Smooth muscle cell (in vitro differentiated cells): Measurements from ENCODE around the gene ZC3H6. TPM values are rescaled to one million over a fixed set of nuclear protein-coding genes. Genes with fewer than 3 reads are reported as not detected.

ENCODE experiments used
- DNase-seq: peaks from one replicate; lab custom pipeline; 2025; ENCODE audit not compliant: unreplicated experiment; lab: John Stamatoyannopoulos, UW
- H2AFZ ChIP-seq: fragments of 200-600 bp; sonication (generic); 2 replicates; pipeline ENCODE4 v1.6.0; 2016; ENCODE audit warnings: antibody characterized with exemption, low read depth, mild to moderate bottlenecking
- H3F3A ChIP-seq: fragments of 200-600 bp; sonication (generic); 2 replicates; pipeline ENCODE4 v1.6.0; 2017; ENCODE audit warnings: antibody characterized with exemption, low read depth
- H3K27ac ChIP-seq: fragments of 200-600 bp; sonication (generic); 2 replicates; pipeline ENCODE4 v1.5.1; 2016; ENCODE audit warnings: low read depth, mild to moderate bottlenecking
- H3K27me3 ChIP-seq: fragments of 200-600 bp; sonication (generic); 2 replicates; pipeline ENCODE4 v1.6.1; 2016; ENCODE audit warnings: low read depth, mild to moderate bottlenecking
- H3K36me3 ChIP-seq: fragments of 200-600 bp; sonication (generic); 2 replicates; pipeline ENCODE4 v1.5.1; 2016; ENCODE audit warnings: low read depth
- H3K4me1 ChIP-seq: fragments of 200-600 bp; sonication (generic); 2 replicates; pipeline ENCODE4 v1.5.1; 2016; ENCODE audit warnings: low read depth
- H3K4me2 ChIP-seq: fragments of 200-600 bp; sonication (generic); 2 replicates; pipeline ENCODE4 v1.6.0; 2016; ENCODE audit warnings: mild to moderate bottlenecking
- H3K4me3 ChIP-seq: fragments of 200-600 bp; sonication (generic); 2 replicates; pipeline ENCODE4 v1.5.1; 2016; ENCODE audit warnings: mild to moderate bottlenecking
- H3K79me2 ChIP-seq: fragments of 200-600 bp; sonication (generic); 2 replicates; pipeline ENCODE4 v1.6.0; 2016; ENCODE audit warnings: low read depth, mild to moderate bottlenecking
- H3K9ac ChIP-seq: fragments of 200-600 bp; sonication (generic); 2 replicates; pipeline ENCODE4 v1.6.0; 2016; ENCODE audit warnings: low read depth
- H3K9me3 ChIP-seq: fragments of 200-600 bp; sonication (generic); replicated peaks from 2 replicates; pipeline ENCODE4 v1.5.1; 2016; ENCODE audit warnings: low read depth
- H4K20me1 ChIP-seq: fragments of 200-600 bp; sonication (generic); 2 replicates; pipeline ENCODE4 v1.6.0; 2016; ENCODE audit warnings: low read depth
- WGBS: methylation state at CpG from one replicate; pipeline ENCODE4 v1.1.7; 2016; ENCODE audit warnings: low lambda C conversion rate; 5-methylcytosine and 5-hydroxymethylcytosine counted together
- polyA plus RNA-seq: library from polyadenylated mRNA; unstranded; fragments of >200 nt; fragmentation: Nextera tagmentation; extraction: Ambion mirVana; gene quantifications from 2 replicates; pipeline ENCODE4 v1.2.1, GENCODE V29; 2016
- total RNA-seq: library from RNA; depleted of rRNA; stranded (reverse); fragments of >200 nt; gene quantifications from 2 replicates; pipeline ENCODE4 v1.2.3, GENCODE V29; 2014
- TF ChIP-seq, protein P1 (sequence below): fragments of 200-600 bp; sonication (generic); IDR thresholded peaks from 2 replicates; pipeline ENCODE4 v1.5.1; 2017; ENCODE audit warnings: borderline replicate concordance, mild to moderate bottlenecking, antibody characterized with exemption; ENCODE audit not compliant: insufficient read depth, poor library complexity, severe bottlenecking

Gene ZC3H6
- total and polyA plus RNA-seq, 2 experiments from 2014 or later, result 1.9 to 8.4 TPM

DNA sequence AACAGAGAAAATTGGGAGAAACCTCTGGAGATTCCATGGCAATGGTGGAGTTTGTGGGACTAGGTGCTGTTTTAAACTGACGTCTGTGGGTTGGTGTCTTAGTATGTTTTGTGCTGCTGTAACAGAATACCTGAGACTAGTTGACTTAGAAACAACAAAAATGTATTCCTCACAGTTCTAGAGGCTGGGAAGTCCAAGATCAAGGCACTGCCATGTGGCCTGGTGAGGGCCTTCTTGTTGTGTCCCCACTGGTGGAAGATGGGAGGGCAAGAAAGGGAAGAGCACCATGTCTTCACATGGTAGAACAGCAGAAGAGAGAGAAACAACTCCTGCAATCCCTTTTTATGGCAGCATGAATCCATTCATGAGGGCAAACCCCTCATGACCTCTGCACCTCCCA lies 6.8 kb upstream of the ZC3H6 start:
- 91% methylated on average over 1 of the region's 1 CpG for WGBS
- Histone ChIP-seq H3K4me1 (peaks cover 13% of the 10 kb centered on the region), H3K36me3 (no peaks in the 10 kb centered on the region), H3K27ac (no peak overlapping the region), H4K20me1 (no peaks in the 10 kb centered on the region), H3K9ac (no peak overlapping the region), H3K79me2 (no peaks in the 10 kb centered on the region), H3F3A (no peaks in the 10 kb centered on the region), H3K4me2 (no peak overlapping the region), H2AFZ (no peak overlapping the region), H3K4me3 (no peak overlapping the region), H3K27me3 (no peaks in the 10 kb centered on the region), H3K9me3 (no peaks in the 10 kb centered on the region)
- no peak for DNase-seq
- TF ChIP-seq, protein P1, sequence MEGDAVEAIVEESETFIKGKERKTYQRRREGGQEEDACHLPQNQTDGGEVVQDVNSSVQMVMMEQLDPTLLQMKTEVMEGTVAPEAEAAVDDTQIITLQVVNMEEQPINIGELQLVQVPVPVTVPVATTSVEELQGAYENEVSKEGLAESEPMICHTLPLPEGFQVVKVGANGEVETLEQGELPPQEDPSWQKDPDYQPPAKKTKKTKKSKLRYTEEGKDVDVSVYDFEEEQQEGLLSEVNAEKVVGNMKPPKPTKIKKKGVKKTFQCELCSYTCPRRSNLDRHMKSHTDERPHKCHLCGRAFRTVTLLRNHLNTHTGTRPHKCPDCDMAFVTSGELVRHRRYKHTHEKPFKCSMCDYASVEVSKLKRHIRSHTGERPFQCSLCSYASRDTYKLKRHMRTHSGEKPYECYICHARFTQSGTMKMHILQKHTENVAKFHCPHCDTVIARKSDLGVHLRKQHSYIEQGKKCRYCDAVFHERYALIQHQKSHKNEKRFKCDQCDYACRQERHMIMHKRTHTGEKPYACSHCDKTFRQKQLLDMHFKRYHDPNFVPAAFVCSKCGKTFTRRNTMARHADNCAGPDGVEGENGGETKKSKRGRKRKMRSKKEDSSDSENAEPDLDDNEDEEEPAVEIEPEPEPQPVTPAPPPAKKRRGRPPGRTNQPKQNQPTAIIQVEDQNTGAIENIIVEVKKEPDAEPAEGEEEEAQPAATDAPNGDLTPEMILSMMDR, result no peak

DNA sequence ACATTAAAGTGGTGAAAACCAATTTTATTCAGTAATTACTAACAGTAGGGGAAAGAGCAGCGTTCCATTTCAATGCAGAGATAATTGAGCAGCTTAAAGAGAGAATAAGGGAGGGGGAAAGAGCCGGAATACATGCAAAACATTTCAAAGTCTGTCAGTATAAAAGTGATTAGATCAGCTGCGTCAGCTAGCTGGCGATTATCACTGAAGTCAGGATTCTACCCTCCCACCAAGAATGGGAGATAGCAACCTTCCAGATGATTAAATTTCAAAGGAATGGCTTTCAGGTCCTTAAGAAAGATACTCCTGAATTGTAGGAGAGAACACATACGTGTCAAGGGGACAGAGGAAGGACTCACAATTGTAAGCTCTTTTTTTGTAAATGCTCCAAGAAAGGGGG lies 2.7 kb upstream of the ZC3H6 start:
- Histone ChIP-seq H2AFZ (no peak overlapping the region), H3K4me2 (peak overlapping the region; percentile 15), H4K20me1 (no peaks in the 10 kb centered on the region), H3K9me3 (no peaks in the 10 kb centered on the region), H3K9ac (no peak overlapping the region), H3F3A (peaks cover 3% of the 10 kb centered on the region), H3K4me1 (peaks cover 25% of the 10 kb centered on the region), H3K79me2 (peaks cover 12% of the 10 kb centered on the region), H3K4me3 (no peak overlapping the region), H3K36me3 (no peaks in the 10 kb centered on the region), H3K27me3 (no peaks in the 10 kb centered on the region), H3K27ac (peak overlapping the region; percentile 27)
- no peak for DNase-seq
- 62% methylated on average over 5 of the region's 5 CpGs for WGBS
- TF ChIP-seq, protein P1, result no peak

DNA sequence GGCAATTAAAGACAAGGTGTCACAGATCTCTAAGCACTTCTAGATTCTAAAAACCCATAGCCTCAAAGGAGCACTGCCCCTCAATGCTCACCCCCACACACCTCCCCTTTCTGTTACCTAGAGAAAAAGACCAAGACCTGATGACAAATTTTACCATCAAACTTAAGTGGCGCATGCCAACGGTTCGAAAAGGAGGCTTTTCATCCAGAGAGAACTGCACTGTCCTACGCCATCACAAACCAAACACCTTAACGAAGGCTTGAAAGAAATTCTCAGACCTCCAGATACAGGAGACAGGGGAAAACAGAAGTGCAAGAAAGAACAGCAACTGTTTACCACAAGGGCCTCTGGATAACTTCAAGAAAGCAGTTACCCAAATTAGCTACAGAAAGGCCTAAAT lies 2.0 kb upstream of the ZC3H6 start:
- Histone ChIP-seq H3K9ac (no peak overlapping the region), H3K4me1 (peaks cover 25% of the 10 kb centered on the region), H3K36me3 (no peaks in the 10 kb centered on the region), H3K27me3 (no peaks in the 10 kb centered on the region), H3K79me2 (peaks cover 15% of the 10 kb centered on the region), H3K27ac (no peak overlapping the region), H3K9me3 (no peaks in the 10 kb centered on the region), H3K4me3 (no peak overlapping the region), H2AFZ (no peak overlapping the region), H3F3A (peaks cover 3% of the 10 kb centered on the region), H4K20me1 (no peaks in the 10 kb centered on the region), H3K4me2 (no peak overlapping the region)
- TF ChIP-seq, protein P1, result no peak
- DNase-seq, result no peak
- WGBS, result 77% methylated on average over 5 of the region's 5 CpGs

DNA sequence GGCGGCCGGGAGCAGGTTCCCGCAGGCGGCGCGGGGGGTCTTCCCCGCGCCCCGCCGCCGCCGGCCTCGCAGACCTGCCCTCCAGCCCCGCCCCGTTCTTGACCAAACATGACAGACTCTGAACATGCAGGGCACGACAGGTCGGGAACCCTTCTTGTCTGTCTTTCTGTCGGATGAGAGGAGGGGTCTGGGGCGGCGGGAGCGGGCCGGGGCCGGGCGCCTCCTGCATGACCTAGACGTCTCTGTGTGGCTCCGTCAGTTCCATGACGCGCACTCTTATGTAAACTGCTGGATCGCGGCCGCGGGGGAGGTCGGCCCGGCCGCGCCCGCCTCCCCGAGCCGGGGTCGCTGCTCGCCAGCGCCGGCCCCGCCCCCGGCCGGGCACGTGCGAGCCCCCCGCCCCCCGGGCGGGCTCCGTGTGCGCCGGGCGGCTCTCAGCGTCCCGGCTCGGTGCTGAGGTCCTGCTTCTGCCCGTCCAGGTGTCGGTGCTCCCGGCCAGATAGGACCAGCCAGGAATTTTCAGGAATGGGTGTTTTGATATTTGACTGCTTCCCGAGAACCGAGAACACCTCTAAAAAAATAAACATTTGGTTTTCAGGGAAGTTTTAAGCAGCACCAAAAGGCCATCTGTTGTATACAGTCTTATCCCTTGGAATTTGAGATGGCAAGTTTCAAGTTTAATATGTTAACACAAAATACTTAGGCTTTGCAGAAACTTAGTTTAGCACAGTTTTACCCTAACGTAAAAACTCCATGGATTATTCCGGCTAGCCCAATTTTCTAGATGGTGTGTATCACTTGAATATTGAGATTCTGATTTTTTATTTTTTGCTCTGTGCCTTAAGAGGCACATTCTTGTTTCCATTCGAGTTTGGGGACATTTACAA lies 733 bp downstream of the ZC3H6 start:
- peaks cover 25% of the 10 kb centered on the region for H3K4me1 ChIP-seq
- H3K79me2 ChIP-seq, result peaks cover 15% of the 10 kb centered on the region
- peak; percentile 62 for DNase-seq
- no peaks in the 10 kb centered on the region for H3K9me3 ChIP-seq
- H3K36me3 ChIP-seq, result no peaks in the 10 kb centered on the region
- TF ChIP-seq, protein P1, result no peak
- no peaks in the 10 kb centered on the region for H4K20me1 ChIP-seq
- peak overlapping the region; percentile 97 for H3K4me3 ChIP-seq
- peak overlapping the region; percentile 98 for H3K4me2 ChIP-seq
- 2% methylated on average over 47 of the region's 66 CpGs for WGBS
- H3K9ac ChIP-seq, result peak overlapping the region; percentile 100
- H3K27me3 ChIP-seq, result no peaks in the 10 kb centered on the region
- peaks cover 3% of the 10 kb centered on the region for H3F3A ChIP-seq
- H3K27ac ChIP-seq, result peak overlapping the region; percentile 99
- peak overlapping the region; percentile 93 for H2AFZ ChIP-seq
